Activated CD4-positive, CD25-positive, alpha-beta regulatory T cell (primary cell): Measurements from ENCODE around the gene WWOX.
A peak's percentile ranks its signal among the peaks of the same experiment; 100 is the strongest.

Experiments
- DNase-seq, 4 experiments: peaks; one replicate each; lab custom pipeline; 2025; lab: John Stamatoyannopoulos, UW

Gene WWOX

DNA sequence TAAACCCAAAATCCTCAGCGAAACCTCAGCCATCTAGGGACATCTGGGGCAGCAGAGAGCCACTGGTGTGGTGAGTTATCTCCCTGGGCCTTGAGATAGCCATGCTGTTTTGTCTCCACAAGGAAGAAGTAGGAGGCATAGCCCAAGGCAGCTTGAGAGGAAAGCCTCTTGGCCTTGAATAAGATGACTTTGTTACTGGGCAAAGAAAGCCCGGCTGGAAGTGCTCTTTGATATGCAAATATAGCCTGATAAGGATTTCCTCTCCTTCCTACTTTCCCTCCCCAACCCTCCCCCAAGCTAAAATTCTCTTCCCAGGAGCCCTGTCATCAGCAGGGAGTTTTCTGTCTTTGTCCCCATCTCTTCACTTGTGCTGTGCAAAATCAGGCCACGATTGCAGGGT lies 806.7 kb downstream of the WWOX start:
- no peak for DNase-seq

DNA sequence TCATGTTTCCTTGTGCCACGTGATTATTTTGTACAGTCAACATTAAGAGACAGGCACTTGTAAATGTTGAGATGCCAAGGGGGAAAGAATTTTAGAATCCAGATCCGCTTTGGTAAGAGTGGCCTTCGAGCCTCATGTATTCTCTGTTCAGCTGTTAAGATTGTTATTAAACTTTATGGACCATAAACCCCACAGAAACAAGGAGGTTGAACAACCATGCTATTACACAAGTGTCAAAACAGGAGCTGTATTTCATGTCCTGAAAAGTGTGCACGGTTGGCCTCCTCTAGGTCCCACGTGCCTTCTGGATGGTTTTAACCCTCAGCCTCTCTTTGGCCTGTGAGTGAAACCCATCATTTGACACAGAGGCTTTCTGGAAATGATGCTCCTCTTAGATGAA lies 809.8 kb downstream of the WWOX start:
- DNase-seq = no peak

DNA sequence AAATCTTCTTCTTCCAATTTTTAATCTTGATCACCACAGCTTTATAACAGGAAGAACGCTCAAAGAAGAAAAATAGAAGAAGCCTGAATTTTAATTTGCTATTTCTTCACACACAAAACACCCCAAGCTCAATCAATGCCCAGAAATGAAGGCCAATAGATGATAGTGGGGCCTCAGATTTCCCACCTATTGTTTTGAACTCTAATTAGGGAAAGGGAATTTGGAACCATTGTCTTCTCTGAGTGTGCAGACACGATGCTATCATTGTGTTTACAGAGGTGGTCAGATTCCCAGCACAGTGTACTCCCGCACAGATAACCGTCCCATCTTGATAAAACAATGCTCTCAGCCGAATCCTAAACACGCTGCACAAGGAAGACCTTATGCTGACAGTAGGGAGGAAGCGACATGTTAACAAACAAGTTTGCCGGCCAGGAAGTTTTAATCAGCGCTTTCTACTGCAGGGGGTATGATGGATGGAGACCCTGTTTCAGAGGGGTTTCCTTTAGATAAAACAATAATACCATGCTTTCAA lies 816.4 kb downstream of the WWOX start:
- no peak for DNase-seq

DNA sequence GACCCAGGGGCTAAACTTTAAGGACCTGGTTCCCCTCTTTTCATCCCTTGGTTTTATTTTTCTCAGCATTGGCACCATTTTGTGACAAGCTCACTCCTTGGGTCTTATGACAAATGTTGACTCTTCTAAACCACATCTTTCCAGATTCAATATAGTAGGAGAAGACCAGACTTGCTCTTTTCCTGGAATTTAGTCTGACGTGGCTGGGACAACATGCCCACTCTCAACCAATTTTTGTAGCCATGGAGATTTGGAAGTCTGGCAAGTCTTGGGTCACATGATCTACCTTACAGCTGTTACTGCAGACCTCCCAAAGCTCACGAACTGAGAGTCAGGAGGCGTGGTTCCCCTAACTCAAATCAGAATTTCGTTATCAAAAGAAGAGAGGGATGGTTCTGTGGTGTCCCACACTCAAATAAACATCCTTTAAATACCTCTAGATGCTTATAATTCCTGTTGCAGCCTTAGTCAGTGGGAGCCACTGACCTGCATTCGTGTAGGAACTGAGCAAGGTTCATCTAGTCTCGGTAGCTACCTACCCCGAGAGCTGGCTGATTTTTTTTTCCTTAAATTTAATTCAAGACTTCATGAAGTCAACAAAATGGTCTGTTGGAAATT lies 817.6 kb downstream of the WWOX start:
- no peak for DNase-seq

DNA sequence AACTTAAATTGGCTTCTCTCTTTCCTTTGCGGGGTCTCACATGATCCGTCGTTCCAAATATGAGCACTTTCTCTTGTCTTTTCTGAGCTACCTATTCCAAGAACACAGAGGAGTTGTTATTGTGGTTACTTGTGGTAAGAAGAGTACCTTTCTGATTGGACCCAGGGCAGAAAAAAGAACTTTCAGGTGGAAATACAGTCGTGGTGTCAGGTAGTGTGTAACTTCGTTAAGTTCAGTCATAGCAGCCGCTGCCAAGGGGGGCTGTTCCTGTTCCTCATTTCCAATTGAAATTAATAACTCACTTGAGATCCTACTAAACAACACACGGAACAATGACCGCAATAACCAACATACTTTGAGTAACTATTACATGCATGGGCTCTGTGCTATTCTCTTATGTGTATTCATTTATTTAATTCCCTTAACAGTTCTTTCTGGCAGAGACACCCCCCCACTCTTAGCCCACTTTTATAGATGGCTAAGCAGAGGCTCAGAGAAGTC lies 819.4 kb downstream of the WWOX start:
- DNase-seq = no peak

DNA sequence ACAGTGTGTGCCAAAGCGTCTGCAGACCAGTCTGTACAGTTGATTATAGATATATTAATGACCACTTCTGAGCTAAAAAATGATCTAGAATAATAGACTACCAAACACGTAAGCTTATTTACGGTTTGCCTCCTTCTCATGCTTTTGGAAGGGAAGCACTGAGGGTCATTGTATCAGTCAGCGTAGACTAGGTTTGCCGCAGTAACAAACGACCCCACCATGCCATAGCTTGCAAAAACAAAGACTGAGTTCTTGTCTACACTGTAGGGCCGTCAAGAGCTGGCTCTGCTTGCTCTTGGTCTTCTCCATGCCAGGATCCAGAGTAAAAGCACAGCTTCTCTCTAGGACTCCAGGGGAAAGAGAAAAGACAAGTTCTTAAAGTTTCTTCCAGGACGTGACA lies 820.4 kb downstream of the WWOX start:
- DNase-seq = no peak

DNA sequence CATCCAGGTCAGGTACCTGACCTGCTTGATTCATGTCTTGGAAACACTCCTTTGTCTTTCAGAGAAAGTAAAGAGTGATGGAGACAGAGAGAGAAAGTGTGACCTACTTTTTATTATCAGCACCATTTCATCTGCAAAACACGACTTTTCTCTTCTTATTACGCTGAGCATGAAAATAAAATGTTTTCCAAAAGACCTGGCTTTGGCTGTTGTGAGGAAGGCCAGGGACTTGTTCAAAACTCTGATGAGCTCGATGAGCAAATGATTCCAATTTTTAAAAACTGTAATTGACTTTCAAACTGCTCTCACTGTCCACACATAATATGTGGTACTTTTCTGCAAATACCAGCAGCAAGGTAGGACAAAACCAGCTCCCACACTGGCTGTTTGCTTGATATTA lies 821.2 kb downstream of the WWOX start:
- DNase-seq = no peak

DNA sequence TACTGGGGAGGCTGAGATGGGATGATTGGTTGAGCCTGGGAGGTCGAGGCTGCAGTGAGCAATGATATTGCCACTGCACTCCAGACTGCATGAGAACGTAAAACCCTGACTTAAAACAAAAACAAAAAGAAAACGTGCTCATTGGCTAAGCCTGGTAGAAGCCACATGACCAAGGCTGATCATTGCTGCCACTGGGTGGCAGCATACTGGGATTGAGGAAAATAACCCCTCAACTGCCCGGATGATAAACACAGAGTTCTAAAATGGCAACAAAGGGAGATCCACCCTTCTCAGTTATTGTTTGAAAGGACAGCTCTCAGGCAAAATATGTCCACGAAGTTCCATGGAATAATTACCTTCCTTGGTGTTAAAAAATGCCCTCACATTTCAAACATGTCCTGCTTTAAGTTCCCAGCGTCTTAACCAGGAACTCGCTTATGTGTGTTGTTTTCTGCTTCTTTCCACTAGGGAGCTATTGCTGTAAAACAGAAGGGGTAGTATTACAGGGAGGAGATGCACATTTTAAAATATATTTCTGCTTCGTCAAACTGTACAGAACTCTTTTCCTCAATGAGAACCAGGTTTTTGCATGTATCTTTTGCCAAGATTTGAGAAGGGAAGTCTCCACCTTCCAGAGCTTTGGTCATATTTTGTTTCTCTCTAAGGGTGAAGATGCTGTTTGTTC lies 825.8 kb downstream of the WWOX start:
- peak in 1 of 4 experiments; percentile 3 for DNase-seq

DNA sequence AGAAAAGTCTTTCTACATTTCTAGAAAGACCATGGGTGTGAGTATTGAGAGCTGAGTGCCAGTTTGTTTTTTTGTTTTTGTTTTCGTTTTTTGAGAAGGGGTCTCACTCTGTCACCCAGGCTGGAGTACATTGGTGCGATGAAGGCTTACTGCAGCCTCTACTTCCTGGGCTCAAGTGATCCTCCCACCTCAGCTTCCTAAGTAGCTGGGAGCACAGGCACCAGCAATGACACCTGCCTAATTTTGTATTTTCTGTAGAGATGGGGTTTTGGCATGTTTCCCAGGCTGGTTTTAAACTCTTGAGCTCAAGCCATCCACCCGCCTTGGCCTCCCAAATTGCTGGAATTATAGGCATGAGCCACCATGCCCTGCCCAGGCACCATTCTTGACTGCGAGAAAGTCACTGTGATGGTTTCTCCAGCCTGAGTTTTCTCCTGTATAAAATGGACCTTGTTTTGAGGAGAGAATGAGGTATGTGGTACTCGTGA lies 827.3 kb downstream of the WWOX start:
- no peak for DNase-seq

DNA sequence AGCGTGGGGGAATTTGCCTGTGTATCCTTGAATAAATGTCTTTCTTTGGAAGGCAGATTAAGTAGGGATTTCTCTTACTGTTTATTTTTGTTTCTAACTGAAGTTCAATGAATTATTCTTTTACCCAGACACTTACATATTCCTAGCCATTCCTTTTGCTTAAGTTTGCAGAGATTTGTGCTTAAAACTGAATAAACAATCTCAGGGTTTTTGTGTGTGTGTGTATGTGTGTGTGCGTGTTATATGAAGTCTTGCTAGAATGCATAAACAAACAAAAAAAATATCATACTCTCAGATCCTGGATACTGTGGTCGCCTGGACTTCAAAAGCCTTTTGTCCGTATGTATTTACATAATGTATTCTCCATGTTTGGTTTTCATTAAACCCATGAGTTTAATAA lies 828.3 kb downstream of the WWOX start:
- DNase-seq = no peak

DNA sequence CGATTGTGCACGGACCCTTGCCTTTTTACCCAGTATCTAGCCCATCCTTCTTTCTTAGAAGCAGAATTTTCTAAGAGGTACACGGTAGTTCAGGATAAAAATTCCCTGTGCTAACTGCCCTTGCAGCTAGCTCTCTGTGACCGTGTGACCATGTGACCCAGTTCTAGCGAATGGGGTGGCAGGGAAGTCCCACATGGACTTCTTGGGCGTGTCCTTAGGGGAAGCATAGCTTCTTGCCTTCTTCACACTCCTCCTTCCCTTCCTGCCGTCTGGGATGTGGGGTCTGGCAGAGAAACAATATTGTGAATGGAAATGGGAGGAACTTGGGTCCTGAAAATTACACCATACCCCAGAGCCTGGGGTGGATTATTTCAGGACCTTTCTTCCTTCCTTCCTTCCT lies 830.4 kb downstream of the WWOX start:
- DNase-seq = no peak

DNA sequence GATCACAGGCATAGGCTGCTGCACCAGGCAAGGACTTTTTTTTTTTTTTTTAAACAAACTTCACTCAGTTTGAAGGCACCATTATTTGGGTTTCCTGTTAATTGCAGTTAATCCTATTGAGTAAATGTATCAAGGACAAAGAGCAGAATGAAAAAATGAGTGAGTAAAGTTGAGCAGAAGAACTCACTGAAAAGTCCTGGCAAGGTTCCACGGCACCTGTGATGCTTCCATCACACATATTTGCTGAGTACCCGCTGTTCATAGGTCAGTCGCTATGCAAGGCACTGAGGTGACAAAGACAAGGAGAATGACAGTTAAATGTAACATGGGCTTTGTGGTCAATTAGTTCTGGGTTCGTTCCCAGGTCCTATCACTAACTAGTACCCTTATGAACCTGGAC lies 831.1 kb downstream of the WWOX start:
- no peak for DNase-seq

DNA sequence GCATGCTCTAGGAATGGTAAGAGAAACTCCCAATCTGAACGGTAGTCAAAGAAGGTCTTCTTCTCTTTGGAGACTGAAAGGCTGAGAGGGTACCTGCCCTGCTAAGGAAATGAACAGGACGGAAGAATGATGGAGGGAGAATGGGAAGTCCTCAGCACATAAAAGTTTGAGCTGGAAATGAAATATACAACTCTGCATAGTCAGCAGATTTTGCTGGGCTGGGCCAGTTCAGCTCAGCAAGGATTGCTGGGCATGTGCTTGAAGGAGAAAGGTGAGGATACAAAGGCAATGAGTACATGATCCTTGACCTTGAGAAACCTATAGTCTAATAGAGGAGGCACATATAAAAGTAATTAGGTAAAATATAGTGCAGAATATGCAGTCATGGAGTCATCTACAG lies 831.8 kb downstream of the WWOX start:
- no peak for DNase-seq

DNA sequence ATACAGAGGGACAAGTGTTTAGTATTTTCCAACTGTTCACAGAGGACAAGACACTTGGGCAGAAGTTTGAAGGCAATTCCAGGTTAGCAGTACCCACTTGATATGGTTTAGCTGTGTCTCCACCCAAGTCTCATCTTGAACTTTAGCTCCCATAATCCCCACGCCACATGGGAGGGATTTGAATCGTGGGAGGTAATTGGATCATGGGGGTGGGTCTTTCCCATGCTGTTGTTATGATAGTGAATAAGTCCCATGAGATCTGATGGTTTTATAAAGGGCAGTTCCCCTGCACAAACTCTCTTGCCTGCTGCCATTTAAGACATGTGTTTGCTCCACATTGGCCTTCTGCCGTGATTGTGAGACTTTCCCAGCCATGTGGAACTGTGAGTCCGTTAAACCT lies 832.2 kb downstream of the WWOX start:
- DNase-seq = no peak

DNA sequence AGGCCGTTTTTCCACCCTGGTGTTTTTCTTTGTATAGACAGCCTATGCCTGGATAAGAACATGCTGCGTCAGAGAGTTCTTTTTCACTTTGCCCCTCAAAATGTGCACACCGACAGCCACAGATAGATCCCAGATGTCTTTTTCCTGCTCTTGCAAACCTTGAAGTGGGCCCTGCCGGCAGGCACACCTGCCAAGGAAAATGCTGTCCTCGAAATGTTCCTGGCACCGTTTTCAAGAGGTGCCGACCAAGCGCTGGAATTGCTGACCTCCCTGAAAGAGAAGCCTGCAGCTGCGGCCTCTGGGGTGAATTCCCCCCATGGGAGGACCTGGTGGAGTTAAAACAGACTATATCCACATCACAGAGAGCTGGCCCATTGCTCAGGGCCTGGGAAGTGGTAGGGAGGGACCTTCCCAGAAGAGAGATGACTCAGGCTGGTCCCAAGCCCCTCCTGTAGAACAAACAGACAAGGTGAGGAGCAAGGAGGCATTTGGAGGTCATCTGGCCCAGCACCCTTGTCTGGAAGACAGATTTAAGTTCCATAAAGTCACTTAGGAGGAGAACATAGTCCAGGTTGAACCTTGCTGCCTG lies 833.0 kb downstream of the WWOX start:
- no peak for DNase-seq

DNA sequence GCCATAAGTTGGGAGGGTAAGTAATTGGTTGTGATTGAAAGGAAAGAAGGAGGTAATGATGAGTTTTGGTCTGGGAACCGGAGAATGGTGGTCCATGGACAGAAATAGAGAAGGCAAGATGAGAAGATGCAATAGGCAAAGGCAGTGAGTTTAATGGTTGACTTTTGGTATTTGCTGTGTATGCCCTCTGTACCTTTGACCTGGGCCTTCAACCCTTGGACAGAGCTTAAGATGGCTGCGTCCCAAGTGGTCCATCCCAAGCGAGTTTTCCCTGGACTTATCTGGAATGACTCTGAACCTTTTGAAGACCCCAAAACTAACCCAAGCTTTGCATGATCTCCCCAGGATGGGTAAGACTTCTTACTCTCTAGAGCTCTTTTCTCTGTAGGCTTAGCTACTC lies 836.6 kb downstream of the WWOX start:
- no peak for DNase-seq

DNA sequence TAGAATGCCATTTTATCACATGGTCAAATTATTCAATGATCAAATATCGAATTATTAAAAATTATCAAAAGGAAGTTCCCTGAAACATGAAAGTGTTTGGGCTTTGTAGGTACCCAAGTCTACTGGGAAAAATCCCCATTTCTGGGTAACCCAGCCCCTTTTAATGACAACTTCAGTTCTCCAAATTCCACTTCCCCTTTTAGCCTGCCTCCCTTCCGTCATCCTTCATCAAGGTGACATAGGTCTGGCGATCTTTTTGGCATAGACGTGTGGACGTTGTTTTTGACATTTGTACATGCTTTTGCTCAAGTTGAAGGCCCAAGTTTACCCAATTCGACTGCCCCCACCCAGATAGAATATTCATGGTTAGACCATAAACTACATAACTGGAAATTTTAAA lies 840.1 kb downstream of the WWOX start:
- DNase-seq = no peak

DNA sequence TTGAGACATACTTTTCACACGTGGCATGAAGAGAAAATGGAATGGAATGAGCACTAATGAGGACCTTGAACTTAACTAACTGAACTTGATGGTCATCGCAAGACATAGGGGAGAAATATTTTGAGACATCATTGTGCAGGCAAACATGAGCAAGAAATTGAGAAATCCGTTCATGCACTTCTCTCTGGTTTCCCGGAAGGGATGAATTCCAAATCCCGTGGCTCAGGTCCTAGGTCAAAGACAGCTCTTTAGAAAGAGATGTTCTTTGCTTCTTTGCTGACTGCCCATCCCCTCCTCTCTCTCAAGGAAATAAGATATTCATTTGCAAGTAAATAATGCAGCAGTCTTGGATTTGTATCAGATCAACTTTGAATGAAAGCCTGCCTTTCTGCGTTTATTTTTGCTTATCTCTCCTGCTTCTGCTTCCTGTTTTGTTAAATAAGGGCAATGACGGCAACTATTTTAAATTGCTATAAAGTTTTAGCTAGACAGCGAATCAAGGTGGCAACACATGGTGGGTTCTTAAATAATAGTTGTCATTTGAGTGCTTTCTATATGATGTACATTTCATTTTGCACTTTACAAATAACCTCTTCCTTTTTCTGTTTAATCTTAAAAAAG lies 843.3 kb downstream of the WWOX start:
- DNase-seq = no peak

DNA sequence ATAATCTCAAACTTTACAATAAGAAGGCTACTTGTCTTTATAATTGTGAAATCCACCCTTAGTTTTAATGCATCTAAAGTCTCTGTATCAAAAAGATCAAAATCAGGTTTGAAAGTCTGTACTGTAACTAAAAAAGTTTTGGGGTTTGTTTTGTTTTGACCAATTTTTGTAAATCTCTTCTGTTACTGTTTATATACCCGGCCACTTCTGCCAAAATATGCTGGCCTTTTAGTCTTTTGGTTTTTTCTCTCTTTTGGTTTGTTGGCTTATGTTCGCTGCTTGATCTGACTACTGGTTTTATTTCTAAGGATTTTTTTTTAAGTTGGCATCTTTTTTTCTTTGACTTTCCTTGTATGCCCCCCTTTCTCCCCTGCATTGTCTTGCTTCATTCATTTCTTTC lies 845.9 kb downstream of the WWOX start:
- no peak for DNase-seq

DNA sequence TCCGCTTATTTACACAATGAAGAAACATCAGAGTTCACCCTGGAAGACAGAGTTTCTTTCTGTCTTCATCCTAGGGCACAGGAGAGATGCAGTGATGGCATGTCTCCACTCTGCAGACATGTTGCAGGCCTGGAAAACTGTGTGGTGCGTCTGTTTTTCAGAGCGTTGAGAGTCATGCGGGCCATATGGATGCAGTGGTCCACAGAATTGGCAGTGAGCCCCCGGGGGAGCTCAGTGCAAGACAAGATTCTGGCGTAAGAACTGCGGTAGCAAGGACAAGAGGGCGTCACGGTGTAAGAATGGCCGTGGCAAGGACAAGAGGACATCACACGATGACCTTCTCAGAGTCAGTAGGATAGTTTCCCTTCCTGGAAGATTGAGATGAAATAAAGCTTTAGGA lies 847.1 kb downstream of the WWOX start:
- no peak for DNase-seq

DNA sequence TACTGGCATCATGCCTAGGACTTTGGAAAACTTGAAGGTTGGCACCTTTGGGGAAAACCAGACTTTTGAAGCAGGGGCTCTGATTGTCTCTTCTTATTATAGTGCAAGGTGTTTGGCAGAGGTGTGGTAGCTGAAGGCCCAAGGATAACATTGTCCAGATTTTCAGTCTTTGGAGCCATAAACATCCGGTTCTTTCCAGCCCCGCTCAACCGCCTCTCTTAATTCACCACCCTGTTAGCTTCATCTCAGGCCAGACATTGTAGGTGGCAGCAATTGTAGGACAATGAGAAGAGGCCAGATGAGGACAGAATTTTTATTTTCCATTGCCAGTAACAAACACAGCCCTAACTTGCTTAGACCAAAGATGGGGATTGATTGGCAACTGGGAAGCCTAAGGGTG lies 851.3 kb downstream of the WWOX start:
- no peak for DNase-seq

DNA sequence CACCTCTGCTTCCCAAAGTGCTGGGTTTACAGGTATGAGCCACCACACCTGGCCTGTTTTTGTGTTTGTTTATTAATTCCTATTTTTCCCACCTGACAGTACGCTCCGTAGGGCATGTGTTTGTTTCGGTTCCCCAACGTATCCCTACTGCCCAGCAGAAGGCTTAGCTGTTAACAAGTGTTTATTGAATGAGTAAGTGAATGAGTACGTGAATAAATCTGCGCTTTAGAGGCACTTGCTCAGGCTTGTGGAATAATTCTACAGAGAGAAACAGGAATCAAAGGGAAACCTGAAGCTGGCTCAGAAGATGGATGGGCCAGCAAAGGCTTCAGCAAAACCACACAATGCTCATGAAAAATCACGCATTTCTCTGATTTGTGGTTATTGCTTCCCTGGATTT lies 853.2 kb downstream of the WWOX start:
- no peak for DNase-seq

DNA sequence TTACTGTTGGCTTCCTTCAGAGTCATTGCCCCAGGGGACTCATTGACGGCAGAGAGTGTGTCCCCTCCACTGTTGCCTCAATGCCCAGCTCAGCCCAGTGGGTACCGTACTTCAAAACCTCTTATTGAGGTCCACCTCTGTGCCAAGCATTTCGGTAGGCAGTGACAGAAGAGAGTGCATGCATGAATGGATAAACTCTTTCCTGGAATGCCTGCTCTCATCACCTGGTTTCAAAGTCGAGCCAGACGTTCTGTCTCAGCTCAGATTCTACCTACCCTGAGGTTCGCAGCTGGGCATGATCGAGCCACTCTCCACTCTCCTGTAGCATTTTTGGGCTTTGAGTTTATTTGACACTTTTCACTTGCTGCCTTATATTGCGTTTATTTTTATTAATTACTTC lies 854.1 kb downstream of the WWOX start:
- DNase-seq = no peak
